Dendritic cell treated with granulocyte-macrophage colony-stimulating factor and Interleukin-4, amounts not matched to agents 40 ng/mL and 50 ng/mL, for 4 days (primary cell): ENCODE data around the gene KCTD14.

Source experiments
- H3K27ac Mint-ChIP-seq: one replicate; pipeline ENCODE4 v1.8.0; 2022; ENCODE audit warnings: mild to moderate bottlenecking, mixed read lengths
- H3K27me3 Mint-ChIP-seq: one replicate; pipeline ENCODE4 v1.8.0; 2022; ENCODE audit warnings: mild to moderate bottlenecking, mixed read lengths
- H3K36me3 Mint-ChIP-seq: one replicate; pipeline ENCODE4 v1.8.0; 2022; ENCODE audit warnings: low read depth, mixed read lengths
- H3K4me1 Mint-ChIP-seq: one replicate; pipeline ENCODE4 v1.8.0; 2022; ENCODE audit warnings: low read depth, mixed read lengths
- H3K4me3 Mint-ChIP-seq: one replicate; pipeline ENCODE4 v1.8.0; 2022; ENCODE audit warnings: mild to moderate bottlenecking, moderate library complexity, mixed read lengths
- H3K9me3 Mint-ChIP-seq: one replicate; pipeline ENCODE4 v1.8.0; 2022; ENCODE audit warnings: mixed read lengths
- intact Hi-C: fragments of 100-400 bp; cut with micrococcal nuclease; formaldehyde crosslinking; loops from one replicate; pipeline ENCODE4 v1.15.0; 2022

The KCTD14 gene, protein sequence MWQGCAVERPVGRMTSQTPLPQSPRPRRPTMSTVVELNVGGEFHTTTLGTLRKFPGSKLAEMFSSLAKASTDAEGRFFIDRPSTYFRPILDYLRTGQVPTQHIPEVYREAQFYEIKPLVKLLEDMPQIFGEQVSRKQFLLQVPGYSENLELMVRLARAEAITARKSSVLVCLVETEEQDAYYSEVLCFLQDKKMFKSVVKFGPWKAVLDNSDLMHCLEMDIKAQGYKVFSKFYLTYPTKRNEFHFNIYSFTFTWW

DNA sequence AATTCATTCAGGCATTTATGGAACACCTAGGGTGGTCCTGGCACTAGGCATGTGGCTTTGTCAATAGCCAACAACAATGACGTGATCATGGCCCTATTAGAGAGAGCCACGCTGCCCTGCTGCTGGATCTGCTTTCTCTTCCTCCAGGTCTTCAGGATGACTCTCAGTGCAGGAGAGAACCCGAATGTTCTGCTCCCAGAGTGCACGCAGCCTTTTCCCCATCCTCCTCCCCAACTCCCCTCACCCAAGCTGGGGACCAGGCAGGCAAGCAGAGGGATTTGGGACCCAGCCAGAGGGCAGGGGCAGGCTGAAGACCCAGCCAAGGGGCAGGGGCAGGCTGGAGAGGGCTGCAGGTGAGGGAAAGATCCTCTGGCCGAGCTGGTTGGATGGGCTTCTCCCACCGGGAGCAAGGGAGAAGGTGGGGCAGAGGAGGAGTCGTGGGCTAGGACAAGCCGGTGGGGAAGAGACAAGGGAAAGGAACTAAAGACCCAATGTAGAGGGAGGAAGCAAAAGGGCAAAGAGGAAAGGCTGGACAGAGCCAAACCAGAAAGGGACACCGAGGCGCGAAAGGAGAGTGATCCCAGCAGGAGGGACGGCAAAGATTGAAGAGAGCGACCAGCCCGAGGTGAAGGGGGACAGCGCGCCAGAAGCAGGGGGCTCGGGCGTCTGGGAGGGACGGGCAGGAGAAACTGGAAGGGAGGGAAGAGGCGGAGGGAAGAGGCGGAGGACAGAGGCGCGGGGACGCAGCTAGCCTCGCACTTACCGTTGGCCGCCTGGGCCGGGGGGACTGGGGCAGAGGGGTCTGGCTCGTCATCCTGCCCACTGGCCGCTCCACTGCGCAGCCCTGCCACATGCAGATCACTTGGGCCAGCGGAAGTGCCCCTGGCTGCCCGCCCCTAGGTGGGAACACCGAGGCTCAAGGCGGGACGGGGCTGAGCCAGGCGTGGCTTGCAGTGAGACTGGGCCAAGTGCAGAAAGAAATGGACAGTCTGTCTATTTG, at the start of gene KCTD14:
KCTD14 (minus strand) TSS at position 880 of the 1,000 bp plus-strand sequence; CDS start at position 853, 27 bp downstream.
- peaks cover 8% of the 10 kb centered on the region for H3K4me1 Mint-ChIP-seq
- H3K27me3 Mint-ChIP-seq: peaks cover 24% of the 10 kb centered on the region
- no peaks in the 10 kb centered on the region for H3K36me3 Mint-ChIP-seq
- H3K4me3 Mint-ChIP-seq: peak within 1 kb of the TSS; percentile 62
- intact Hi-C loops: no loop called here
- H3K9me3 Mint-ChIP-seq: no peaks in the 10 kb centered on the region
- H3K27ac Mint-ChIP-seq: no peak within 1 kb of the TSS

DNA sequence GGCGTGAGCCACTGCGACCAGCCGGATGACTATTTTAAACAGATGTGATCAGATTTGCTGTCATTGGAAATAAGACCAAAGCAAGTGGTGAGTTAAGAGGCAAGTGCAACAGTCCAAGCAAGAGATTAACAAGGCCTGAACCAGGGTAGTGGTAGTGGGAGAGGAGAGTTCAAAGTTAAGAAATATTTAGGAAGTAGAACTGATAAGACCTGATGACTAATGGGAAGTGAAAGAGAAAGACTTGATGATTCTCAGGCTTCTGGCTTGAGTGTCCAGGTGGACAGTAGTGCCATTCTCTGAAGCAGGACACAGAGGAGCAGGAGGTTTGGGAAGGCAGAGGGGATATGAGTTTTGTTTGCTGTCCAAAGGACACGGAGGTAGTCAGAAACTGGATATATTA, 49.4 kb upstream of the KCTD14 start:
- peaks cover 86% of the 10 kb centered on the region for H3K36me3 Mint-ChIP-seq
- intact Hi-C loops: no loop called here
- no peak overlapping the region for H3K27ac Mint-ChIP-seq
- peaks cover 37% of the 10 kb centered on the region for H3K4me1 Mint-ChIP-seq
- no peak overlapping the region for H3K4me3 Mint-ChIP-seq
- H3K9me3 Mint-ChIP-seq: no peaks in the 10 kb centered on the region
- H3K27me3 Mint-ChIP-seq: no peaks in the 10 kb centered on the region

DNA sequence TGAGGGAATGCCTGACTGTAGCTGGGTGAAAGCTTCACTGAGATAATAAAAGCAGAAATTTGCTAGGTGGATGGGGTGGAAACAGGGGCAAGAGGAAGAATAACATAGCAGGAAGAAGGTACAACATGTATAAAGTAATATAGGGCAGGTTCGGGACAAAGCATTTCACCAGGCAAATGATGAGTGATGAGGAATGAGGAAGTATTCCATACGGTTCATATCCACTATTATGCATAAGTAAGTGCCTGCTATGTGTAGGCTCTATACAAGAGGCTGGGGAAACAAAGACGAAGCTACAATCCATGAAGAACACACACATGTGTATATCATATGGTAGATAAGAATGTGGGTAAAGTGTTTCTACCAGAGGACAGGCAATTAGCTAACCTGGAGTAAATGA, 48.6 kb upstream of the KCTD14 start:
- Mint-ChIP-seq H3K36me3 (peaks cover 88% of the 10 kb centered on the region), H3K4me3 (no peak overlapping the region)
- intact Hi-C loops: no loop called here

GRCh38 chr11:78070621-78071020, 47.5 kb upstream of the KCTD14 start:
- Mint-ChIP-seq H3K27me3 (no peaks in the 10 kb centered on the region), H3K27ac (no peak overlapping the region), H3K9me3 (no peaks in the 10 kb centered on the region), H3K4me1 (peaks cover 29% of the 10 kb centered on the region), H3K4me3 (no peak overlapping the region), H3K36me3 (peaks cover 80% of the 10 kb centered on the region)
- intact Hi-C loops: no loop called here

More for the DNA sequence above, 48.6 kb upstream of the KCTD14 start:
- Mint-ChIP-seq H3K4me1 (peaks cover 38% of the 10 kb centered on the region), H3K27me3 (no peaks in the 10 kb centered on the region), H3K9me3 (no peaks in the 10 kb centered on the region), H3K27ac (no peak overlapping the region)

GRCh38 chr11:78069465-78069864, 46.4 kb upstream of the KCTD14 start:
- H3K36me3 Mint-ChIP-seq: peaks cover 73% of the 10 kb centered on the region

GRCh38 chr11:78067704-78068103, 44.6 kb upstream of the KCTD14 start:
- peaks cover 58% of the 10 kb centered on the region for H3K36me3 Mint-ChIP-seq
- intact Hi-C loops: no loop called here
- H3K4me3 Mint-ChIP-seq: no peak overlapping the region
- no peaks in the 10 kb centered on the region for H3K9me3 Mint-ChIP-seq
- no peak overlapping the region for H3K27ac Mint-ChIP-seq
- peaks cover 14% of the 10 kb centered on the region for H3K4me1 Mint-ChIP-seq
- no peaks in the 10 kb centered on the region for H3K27me3 Mint-ChIP-seq

More at GRCh38 chr11:78069465-78069864, 46.4 kb upstream of the KCTD14 start:
- no peaks in the 10 kb centered on the region for H3K9me3 Mint-ChIP-seq
- intact Hi-C loops: no loop called here
- peaks cover 22% of the 10 kb centered on the region for H3K4me1 Mint-ChIP-seq
- no peaks in the 10 kb centered on the region for H3K27me3 Mint-ChIP-seq
- no peak overlapping the region for H3K27ac Mint-ChIP-seq
- no peak overlapping the region for H3K4me3 Mint-ChIP-seq

DNA sequence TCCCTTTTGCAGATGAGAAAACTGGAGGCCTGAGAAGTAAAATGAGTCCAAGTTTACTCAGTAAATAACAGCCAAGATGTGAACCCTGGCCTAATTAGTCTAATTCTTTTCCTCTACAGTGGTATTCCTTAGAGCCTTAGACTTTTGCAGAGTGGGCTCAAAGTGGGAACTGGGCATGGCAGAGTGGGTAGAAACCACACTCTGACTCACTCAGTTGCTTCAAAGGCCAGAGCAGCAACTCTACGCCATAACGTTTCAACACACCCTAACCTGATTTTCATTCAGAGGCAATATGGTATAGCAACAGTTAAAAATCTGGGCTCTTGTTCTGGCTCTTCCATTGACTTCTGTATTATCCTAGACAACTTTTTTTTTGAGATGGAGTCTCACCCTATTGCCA, 43.4 kb upstream of the KCTD14 start:
- intact Hi-C loops: no loop called here
- H3K9me3 Mint-ChIP-seq: no peaks in the 10 kb centered on the region
- H3K4me3 Mint-ChIP-seq: no peak overlapping the region
- H3K36me3 Mint-ChIP-seq: peaks cover 46% of the 10 kb centered on the region
- no peak overlapping the region for H3K27ac Mint-ChIP-seq
- no peaks in the 10 kb centered on the region for H3K27me3 Mint-ChIP-seq
- peaks cover 8% of the 10 kb centered on the region for H3K4me1 Mint-ChIP-seq

GRCh38 chr11:78065203-78065602, 42.1 kb upstream of the KCTD14 start:
- H3K4me3 Mint-ChIP-seq: no peak overlapping the region
- intact Hi-C loops: no loop called here

DNA sequence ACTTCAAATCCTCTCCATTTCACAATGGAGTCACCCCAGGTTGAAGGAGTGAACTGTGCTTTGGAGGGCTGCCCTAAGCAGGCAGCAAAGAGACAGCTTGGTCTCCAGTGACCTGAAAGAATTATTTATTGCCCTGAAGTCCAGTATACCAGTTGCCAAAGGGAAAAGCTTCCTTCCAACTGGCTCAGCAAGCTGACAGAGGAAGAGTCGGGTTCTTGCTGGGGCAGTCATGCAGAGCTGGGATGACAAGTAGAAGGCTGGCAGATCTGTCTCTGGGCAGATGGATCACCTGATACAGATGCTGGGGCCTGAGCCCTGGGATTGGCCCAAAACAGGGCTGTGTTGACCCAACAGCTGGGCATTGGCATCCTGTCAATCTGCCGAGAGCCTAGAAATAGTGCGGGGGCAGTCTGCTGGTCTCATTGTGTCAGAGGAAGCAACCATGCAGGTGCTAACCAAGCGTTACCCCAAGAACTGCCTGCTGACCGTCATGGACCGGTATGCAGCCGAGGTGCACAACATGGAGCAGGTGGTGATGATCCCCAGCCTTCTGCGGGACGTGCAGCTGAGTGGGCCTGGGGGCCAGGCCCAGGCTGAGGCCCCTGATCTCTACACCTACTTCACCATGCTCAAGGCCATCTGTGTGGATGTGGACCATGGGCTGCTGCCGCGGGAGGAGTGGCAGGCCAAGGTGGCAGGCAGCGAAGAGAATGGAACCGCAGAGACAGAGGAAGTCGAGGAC, 40.5 kb upstream of the KCTD14 start, which contains the start of gene THRSP:
THRSP (plus strand) TSS at position 422 of the 742 bp plus-strand sequence; CDS start at position 443, 21 bp downstream.
- Mint-ChIP-seq H3K36me3 (peaks cover 17% of the 10 kb centered on the region), H3K27ac (no peak within 1 kb of the TSS)

More at GRCh38 chr11:78065203-78065602, 42.1 kb upstream of the KCTD14 start:
- H3K27ac Mint-ChIP-seq: no peak overlapping the region
- H3K4me1 Mint-ChIP-seq: peaks cover 8% of the 10 kb centered on the region
- H3K27me3 Mint-ChIP-seq: no peaks in the 10 kb centered on the region
- no peaks in the 10 kb centered on the region for H3K9me3 Mint-ChIP-seq
- peaks cover 33% of the 10 kb centered on the region for H3K36me3 Mint-ChIP-seq

DNA sequence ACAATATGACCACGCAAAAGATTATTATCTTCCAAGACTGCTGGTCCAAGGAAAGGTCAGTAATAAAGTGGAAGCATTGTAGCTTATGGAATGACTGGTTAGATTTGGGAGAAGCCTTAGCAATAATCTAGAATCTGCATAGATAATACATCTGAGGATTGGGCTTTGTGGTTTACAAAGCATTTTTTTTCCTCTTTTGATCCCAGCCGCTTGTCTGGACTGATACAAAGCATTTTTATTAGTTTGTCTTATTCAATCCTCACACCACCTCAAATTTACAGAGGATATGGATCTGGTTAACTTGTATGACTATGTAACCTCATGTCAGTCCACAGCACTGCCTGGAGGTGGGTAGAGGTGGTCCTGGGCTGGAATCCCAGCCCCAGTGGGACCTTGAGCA, 39.6 kb upstream of the KCTD14 start:
- Mint-ChIP-seq H3K27ac (no peak overlapping the region), H3K4me1 (peaks cover 6% of the 10 kb centered on the region), H3K36me3 (peaks cover 8% of the 10 kb centered on the region), H3K9me3 (no peaks in the 10 kb centered on the region), H3K4me3 (no peak overlapping the region), H3K27me3 (no peaks in the 10 kb centered on the region)
- intact Hi-C loops: no loop called here

More for the DNA sequence above, 40.5 kb upstream of the KCTD14 start, which contains the start of gene THRSP:
- Mint-ChIP-seq H3K9me3 (no peaks in the 10 kb centered on the region), H3K4me3 (no peak within 1 kb of the TSS), H3K27me3 (no peaks in the 10 kb centered on the region), H3K4me1 (peaks cover 8% of the 10 kb centered on the region)
- intact Hi-C loops: no loop called here

- no peak overlapping the region for H3K27ac Mint-ChIP-seq
- no peaks in the 10 kb centered on the region for H3K4me1 Mint-ChIP-seq
- H3K36me3 Mint-ChIP-seq: no peaks in the 10 kb centered on the region
- no peak overlapping the region for H3K4me3 Mint-ChIP-seq
- H3K9me3 Mint-ChIP-seq: no peaks in the 10 kb centered on the region
- H3K27me3 Mint-ChIP-seq: no peaks in the 10 kb centered on the region
- intact Hi-C loops: no loop called here
Measured at GRCh38 chr11:78061921-78062311, 38.8 kb upstream of the KCTD14 start.

GRCh38 chr11:78061088-78061920, 38.2 kb upstream of the KCTD14 start:
- Mint-ChIP-seq H3K4me1 (no peaks in the 10 kb centered on the region), H3K36me3 (no peaks in the 10 kb centered on the region), H3K27ac (no peak overlapping the region), H3K4me3 (no peak overlapping the region), H3K27me3 (no peaks in the 10 kb centered on the region), H3K9me3 (no peaks in the 10 kb centered on the region)
- intact Hi-C loops: no loop called here

DNA sequence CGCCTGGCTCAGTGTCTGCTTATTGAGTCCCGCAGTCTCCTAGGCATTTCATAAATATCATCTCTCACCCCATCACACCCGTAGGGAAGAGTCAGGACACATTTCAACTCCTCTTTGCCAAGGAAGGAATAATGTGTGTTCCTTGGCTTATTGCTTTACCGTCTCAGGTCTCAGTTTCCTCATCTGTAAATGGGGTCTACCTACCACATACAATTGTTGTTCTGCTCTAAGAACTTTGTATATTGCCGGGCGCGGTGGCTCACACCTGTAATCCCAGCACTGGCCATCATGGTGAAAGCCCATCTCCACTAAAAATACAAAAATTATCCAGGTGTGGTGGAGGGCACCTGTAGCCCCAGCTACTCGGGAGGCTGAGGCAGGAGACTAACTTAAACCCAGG, 37.5 kb upstream of the KCTD14 start:
- H3K27ac Mint-ChIP-seq: no peak overlapping the region
- H3K9me3 Mint-ChIP-seq: no peaks in the 10 kb centered on the region
- no peak overlapping the region for H3K4me3 Mint-ChIP-seq
- no peaks in the 10 kb centered on the region for H3K36me3 Mint-ChIP-seq
- H3K4me1 Mint-ChIP-seq: no peaks in the 10 kb centered on the region
- intact Hi-C loops: no loop called here
- H3K27me3 Mint-ChIP-seq: no peaks in the 10 kb centered on the region
